HepG2 (cell line): ENCODE measurements around the gene FARSB. TPM values are rescaled to one million over a fixed set of nuclear protein-coding genes. Genes with fewer than 3 reads are reported as not detected.

Experiments
- AGO1 ChIP-seq: fragments of 200-400 bp; formaldehyde crosslinking; IDR thresholded peaks from 2 replicates; pipeline ENCODE4 v1.6.1; 2017; ENCODE audit warnings: mild to moderate bottlenecking, low read depth, low read length, moderate library complexity; ENCODE audit not compliant: poor library complexity, severe bottlenecking
- AHDC1 ChIP-seq: sonication (generic); formaldehyde crosslinking; IDR thresholded peaks from 2 replicates; pipeline ENCODE4 v1.5.1; 2020; ENCODE audit warnings: mild to moderate bottlenecking, missing genetic modification reagents, borderline replicate concordance
- CHD4 ChIP-seq: fragments of 200-600 bp; sonication (generic); IDR thresholded peaks from 2 replicates; pipeline ENCODE4 v1.7.0; 2017; ENCODE audit warnings: mild to moderate bottlenecking, low read length, borderline replicate concordance
- CREBL2 ChIP-seq: sonication (generic); formaldehyde crosslinking; IDR thresholded peaks from 2 replicates; pipeline ENCODE4 v1.8.1; 2023; ENCODE audit warnings: missing genetic modification reagents, mild to moderate bottlenecking, borderline replicate concordance
- YY1 ChIP-seq: IDR thresholded peaks from 2 replicates; pipeline ENCODE4 v1.6.1; 2011; ENCODE audit warnings: low read length, low read depth, moderate library complexity, mild to moderate bottlenecking; ENCODE audit not compliant: insufficient read depth, insufficient replicate concordance
- polyA plus RNA-seq, 8 experiments: library from polyadenylated mRNA; depleted of rRNA in 3 of 8; stranded (reverse) in 7 of 8; unstranded in 1 of 8; fragments of >200 nt; fragmentation: Illumina TruSeq in 4 of 8; extraction: Trizol in 4 of 8; gene quantifications; 2 replicates each; pipeline versions ENCODE4 v1.2.1 to v1.2.3, GENCODE V29; 2011 to 2016; ENCODE audit warnings: low read depth in 4 of 8, missing spikeins in 1 of 8, mixed read lengths in 1 of 8; ENCODE audit not compliant: insufficient read depth in 1 of 8
- total RNA-seq, 5 experiments: library from RNA; depleted of rRNA; stranded (reverse); fragments of >200 nt; fragmentation: Illumina TruSeq; extraction: Trizol; gene quantifications; 2 replicates each; pipeline ENCODE4 v1.2.3, GENCODE V29; 2016; ENCODE audit warnings: low read depth in 1 of 5

FARSB gene
- total and polyA plus RNA-seq, 2 of the 13 experiments (the other 11 are each of a cell fraction or from before 2014, with no cell fraction given), result 23.3 to 45.9 TPM

GRCh38 chr2:222525811-222526210 is 130.1 kb downstream of the FARSB start (continued):
- TF ChIP-seq AHDC1 (CRISPR knock-in tag), result no peak
- no peak for TF ChIP-seq CHD4
- no peak for TF ChIP-seq YY1
- no peak for TF ChIP-seq CREBL2 (CRISPR knock-in tag)
- TF ChIP-seq AGO1, result no peak
